DMS153 treated with DMSO at 0.1 percent for 48 hours (cell line): ENCODE measurements around the gene TDRD12.
"Not testable (repeated sequence)": the region's sequence is repeated elsewhere in the genome, so short reads cannot be mapped to it uniquely, and the experiment has no call there.

Experiments used
- DNase-seq: peaks from one replicate; lab custom pipeline; 2025; ENCODE audit not compliant: unreplicated experiment; lab: John Stamatoyannopoulos, UW

Gene TDRD12

DNA sequence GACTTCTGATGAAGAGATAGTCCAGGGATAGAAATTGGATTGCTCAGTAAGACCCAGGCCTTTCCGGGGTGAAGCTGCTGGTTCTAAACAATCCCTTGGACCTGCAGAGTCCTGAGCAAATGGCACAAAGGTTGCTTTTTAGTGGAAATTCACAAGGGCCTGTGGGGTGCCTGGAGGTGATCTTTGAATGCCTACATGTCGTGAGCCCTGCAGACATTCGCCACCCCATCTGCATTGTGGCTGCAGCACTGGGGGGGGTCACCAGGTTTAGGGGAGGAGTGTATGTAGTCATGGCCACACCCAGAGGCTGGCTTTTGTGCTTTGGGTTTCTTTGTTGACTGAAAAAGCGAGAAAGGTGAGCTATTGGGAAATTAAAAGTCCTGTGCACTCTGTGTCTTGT is 108.6 kb downstream of the TDRD12 start:
- no peak for DNase-seq

DNA sequence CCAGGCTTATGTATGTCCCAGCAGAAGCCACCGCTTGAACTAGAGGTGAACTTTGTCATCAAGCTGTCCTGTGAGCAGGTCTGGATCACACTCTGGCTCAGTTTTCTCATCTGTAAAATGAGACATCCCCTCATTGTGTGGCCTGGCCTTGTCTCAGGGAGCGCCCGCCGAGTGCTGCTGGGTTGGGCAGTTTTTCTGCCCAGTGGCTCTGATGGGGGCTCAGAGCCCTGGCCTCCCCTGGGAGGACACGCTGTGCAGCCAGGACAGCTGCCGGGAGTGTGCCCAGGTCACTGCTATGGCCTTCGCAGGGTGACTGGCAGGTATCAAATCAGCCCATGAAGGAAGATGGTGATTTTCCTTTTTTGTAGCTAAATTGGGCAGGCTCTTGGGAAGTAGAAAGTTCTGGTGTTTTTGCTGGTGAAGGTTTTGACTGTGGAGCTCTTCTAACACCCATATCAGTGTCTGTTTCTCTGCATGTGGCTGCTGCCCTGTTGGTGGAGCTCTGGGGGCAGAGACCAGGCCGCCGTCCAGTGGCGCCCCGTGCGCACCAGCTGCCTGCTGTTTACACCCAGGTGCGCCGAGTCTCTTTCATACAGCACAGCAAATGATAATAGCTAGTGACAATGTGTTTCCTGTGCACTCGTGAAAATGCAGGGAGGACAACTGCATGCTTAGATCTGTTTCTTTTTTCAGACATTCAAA is 109.2 kb downstream of the TDRD12 start:
- peak; percentile 28 for DNase-seq

DNA sequence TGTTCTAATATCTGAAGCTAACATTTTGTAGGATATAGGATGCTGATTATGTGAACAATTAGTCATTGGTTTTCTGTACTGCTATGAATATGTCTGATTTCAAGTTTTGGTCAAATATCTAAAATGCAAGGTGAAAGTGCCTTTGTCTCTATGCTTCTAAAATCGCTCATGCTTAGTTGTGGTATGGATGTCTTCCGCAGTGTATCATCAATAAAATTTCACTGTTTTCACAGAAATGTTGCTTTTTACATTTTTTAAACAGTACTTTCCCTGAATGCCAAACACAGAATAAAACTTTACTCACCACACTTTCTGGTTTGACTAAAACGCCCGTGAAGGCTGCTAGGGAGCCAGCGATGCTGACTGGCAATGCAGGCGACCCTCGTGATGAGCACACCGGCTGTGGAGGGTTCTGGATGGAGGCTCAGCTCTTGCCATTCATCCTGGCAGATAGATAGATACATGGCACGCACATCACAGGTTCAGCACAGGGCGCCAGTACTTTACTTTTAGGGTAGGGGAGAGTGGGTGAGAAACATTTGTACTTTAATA is 109.9 kb downstream of the TDRD12 start:
- DNase-seq, result no peak

DNA sequence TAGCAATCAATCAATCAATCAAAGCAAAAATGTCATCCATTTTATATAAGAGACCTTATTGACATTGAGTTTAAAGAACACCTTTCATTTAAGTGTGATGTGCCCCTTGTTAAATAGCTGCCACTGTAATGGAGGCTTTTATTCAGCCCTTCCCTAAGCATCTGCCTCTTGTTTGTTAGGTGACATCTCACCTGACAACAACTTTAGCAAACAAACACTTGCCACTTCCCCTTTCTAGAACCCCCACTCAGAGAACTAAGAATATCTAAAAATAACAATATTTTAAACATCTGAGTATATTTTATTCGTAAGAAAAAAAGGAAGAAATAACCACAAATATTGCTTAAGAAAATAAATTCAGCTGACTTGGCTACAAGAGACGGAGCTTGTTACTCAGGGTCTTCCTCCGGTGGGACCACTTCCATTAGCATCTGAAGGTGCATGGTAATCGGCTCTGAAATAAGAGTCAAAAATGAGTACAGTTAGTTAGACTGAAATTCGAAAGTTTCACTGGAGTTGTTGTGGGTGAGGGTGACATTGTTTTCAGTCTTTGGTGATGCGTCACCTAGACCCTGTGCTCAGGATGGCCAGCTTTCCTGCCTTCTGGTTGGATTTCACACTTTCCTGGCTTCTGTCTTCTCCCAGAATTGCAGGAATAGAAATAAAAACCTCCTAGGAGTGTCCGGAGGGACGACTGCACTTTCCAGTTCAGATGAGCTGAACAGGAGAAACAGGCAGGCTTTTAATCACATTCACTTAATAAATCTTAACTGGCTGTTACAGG is 110.9 kb downstream of the TDRD12 start:
- no peak for DNase-seq

DNA sequence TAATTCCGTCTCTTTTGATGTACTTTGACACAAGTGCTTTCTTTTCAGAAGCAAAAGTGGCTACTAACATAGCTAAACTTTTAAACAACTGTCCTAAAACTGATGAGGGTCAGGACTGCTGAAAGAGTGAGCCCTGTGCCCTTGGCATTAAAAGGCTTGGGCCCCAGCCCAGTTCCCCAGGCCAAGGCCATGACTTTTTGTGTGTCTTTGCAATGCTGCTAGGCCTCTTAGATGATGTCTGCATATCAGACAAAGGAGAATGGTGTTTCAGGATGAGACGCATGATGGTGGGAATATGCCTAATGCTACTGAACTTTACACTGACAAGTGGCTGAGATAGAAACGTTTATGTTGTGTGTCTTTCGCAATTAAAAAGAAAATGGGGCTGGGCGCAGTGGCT is 112.0 kb downstream of the TDRD12 start:
- DNase-seq, result no peak

DNA sequence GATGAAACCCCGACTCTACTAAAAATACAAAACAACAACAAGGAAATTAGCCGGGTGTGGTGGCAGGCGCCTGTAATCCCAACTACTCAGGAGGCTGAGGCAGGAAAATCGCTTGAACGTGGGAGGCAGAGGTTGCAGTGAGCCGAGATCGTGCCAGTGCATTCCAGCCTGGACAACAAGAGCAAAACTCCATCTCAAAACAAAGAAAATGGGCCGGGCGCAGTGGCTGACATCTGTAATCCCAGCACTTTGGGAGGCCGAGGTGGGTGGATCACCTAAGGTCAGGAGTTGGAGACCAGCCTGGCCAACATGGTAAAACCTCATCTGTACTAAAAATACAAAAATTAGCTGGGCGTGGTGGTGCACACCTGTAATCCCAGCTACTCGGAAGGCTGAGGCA is 112.5 kb downstream of the TDRD12 start:
- not testable (repeated sequence) for DNase-seq

DNA sequence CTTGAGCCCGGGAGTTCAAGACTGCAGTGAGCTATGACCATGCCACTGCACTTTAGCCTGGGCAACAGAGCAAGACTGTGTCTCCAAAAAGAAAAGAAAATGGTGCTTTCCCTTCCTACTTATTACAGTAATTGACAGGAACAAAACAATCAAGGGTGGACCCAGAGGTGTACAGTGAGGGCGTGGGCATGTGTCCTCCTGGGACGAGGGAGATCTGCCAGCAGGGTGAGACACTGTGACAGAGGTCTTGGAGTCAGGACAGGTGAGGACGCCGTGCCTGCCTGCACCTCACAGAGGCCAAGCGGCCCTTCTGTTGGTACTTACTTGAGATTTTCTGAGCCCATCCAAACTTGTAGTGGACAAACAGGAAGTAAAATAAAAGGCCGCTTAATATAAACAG is 113.3 kb downstream of the TDRD12 start:
- DNase-seq, result not testable (repeated sequence)

DNA sequence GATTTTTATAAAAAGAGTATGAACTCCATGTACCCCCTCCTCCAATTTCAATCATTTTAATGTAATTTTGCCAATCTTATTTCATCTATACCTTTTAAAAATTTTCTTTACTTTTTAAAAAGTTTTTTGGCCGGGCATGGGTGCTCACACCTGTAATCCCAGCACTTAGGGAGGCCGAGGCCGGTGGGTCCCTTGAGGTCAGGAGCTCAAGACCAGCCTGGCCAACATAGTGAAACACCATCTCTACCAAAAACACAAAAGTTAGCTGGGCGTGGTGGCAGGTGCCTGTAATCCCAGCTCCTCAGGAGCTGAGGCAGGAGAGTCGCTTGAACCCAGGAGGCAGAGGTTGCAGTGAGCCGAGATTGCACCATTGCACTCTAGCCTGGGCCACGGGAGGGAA is 113.8 kb downstream of the TDRD12 start:
- not testable (repeated sequence) for DNase-seq

DNA sequence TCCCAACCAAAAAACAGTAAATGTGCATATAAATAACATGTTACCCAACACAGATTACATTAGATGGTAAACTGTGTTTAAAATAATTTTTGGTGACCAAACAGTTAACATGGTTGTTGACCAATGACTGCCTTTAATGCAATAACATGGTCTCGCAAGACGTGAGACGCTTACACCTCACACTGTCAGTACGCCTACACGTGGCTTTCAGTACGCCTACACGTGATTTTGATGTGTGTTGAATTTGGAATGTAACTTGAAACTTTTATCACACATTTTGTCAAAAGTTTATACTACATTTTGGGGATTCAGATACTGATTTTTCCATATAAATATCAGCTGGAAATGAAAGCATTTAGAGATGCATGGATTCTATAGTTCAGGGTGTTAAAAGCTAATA is 118.0 kb downstream of the TDRD12 start:
- no peak for DNase-seq

DNA sequence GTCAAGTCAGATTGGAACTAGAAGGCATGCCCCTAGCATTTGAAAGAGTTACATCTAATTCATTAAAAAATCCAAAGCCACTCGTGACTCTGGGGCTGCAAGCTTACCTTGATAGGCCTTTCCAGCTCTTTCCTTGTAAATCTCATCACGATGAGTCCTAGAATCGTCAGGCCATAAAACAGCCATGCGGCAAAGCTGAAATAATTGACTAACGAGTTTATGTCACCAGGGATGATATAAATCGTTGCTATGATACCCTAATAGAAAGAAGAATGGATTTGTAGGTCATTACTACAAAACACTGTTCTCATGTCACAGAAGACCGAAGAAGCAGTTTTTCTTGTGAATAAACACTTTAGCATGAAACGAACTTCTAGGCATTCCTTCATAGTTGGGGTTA is 122.5 kb downstream of the TDRD12 start:
- DNase-seq, result no peak

DNA sequence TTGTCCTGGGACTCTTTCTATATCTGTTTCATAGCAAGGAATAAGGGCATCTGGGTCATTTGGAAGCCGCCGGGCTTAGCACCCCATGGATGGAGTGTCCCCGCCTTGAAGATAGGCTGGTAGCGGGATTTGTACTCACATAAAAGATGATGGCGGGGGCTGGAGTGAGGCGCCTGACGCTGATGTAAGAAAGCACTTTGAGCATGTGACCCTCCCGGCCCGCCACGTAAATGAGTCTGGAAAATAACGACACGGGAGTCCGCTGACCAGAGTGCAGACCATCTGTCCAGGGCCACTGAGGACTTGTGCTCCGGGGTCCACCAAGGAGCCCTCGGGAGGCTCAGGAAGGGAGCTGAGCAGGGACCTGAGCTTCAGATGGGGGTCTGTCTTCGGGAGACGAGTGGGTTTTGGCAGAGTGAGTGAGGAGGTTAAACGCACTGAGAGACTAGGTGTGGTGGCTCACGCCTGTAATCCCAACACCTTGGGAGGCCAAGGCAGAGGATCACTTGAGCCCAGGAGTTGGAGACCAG is 124.2 kb downstream of the TDRD12 start:
- DNase-seq, result no peak

DNA sequence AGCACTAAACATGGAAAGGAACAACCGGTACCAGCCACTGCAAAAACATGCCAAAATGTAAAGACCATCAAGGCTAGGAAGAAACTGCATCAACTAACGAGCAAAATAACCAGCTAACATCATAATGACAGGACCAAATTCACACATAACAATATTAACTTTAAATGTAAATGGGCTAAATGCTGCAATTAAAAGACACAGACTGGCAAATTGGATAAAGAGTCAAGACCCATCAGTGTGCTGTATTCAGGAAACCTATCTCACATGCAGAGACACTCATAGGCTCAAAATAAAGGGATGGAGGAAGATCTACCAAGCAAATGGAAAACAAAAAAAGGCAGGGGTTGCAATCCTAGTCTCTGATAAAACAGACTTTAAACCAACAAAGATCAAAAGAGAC is 128.5 kb downstream of the TDRD12 start:
- not testable (repeated sequence) for DNase-seq

DNA sequence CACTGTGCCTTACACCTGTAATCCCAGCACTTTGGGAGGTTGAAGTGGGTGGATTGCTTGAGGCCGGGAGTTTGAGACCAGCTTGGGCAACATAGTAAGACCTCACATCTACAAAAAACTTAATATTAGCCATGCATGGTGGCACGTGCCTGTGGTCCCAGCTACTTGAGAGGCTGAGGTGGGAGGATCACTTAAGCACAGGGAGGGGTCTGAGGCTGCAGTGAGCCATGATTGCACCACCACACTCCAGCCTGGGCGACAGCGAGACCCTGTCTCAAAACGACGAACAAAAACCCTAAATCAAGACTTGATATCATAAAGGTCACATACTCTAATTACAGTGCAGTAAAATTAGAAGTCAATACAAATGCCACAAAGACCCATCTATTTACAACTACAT is 132.6 kb downstream of the TDRD12 start:
- DNase-seq, result no peak

DNA sequence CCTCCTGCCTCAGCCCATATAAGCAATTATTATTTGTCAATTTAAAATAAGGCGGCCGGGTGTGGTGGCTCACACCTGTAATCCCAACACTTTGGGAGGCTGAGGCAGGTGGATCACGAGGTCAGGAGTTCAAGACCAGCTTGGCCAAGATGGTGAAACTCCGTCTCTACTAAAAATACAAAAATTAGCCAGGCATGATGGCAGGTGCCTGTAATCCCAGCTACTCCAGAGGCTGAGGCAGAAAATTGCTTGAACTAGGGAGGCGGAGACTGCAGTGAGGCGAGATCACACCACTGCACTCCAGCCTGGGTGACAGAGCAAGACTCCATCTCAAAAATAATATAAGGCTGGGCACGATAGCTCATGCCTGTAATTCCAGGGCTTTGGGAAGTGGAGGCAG is 137.3 kb downstream of the TDRD12 start:
- not testable (repeated sequence) for DNase-seq

DNA sequence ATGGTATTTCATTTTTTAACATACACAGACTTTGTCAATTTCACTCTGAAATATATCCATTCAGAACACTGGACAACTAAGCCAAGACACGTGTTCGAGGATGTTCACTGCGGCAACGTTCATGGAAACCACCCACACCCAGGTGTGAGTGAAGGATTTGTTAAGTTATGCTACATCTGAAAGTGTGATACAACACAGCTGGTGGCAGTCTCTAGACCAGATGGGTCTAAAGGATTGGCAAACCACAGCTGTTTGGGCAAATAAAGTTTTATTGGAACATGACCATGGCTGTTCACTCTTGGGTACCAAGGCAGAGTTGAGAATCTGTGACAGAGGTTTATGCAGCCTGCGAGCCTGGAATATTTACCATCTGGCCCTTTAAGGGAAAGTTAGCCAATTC is 138.0 kb downstream of the TDRD12 start:
- DNase-seq, result no peak

DNA sequence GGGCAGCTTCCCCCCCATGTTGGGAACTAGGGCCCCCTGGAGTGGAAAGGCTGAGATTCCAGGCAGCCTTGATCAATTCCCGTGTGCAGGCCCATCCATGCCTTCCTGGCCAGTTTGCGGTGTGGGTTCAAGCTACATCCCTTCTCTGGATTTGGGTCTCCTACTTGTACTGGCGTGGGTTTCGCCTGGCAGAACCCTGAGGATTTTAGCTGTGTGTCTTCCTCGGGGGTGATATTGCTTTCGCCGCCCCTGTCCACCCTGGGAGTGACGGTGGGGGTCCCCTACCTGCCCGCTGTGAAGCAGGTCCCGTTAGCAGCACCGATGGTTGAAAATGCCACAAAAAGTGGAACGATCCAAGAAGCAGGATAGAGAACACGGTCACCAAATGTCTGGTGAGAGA is 138.6 kb downstream of the TDRD12 start:
- no peak for DNase-seq

DNA sequence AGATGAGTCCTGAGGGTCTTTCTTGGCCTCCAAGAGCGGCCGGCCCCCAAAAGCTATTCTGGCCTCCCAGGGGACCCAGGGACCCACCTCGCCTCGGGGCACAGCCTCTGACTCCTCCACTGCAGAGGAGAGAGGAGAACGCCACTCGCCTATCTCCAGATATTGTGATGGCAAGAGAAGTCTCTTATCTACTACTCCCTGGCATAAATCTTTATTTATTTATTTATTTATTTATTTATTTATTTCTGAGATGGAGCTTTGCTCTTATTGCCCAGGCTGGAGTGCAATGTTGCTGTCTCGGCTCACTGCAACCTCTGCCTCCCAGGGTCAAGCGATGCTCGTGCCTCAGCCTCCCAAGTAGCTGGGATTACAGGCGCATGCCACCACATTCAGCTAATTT is 139.0 kb downstream of the TDRD12 start:
- no peak for DNase-seq

DNA sequence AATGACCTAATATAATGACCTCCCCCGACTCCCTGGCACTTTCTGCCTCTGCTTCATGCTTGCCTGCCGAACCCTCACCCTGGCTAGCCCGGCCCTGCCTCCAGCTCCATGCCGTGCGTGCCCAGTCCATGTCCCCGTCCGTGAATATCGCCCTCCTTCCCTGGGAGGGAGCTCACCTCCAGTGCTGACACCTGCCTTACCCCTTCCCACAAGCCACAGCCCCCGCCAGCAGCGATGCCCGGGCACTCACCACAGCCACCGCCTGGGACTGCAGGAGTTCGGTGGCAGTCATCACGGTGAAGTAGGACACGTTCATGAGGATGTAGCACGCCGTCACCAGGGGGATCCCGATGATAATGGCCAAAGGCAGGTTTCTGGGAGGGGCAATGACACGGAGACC is 140.0 kb downstream of the TDRD12 start:
- DNase-seq, result no peak

DNA sequence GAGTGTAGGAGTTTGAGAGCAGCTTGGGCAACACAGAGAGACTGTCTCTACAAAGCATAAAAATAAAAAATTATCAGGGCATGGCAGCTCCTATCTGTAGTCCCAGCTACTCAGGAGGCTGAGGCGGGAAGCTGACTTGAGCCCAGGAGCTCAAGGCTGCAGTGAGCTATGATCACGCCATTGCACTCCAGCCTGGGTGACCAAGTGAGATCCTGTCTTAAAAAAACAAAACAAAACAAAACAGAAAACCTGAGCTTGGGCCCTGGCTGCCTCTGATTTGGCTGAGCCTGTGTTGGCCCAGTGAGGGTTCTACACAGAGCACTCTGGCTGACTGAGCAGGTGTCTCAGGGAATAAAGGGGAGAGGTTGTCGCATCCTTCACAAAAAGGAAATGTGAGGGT is 142.0 kb downstream of the TDRD12 start:
- no peak for DNase-seq

DNA sequence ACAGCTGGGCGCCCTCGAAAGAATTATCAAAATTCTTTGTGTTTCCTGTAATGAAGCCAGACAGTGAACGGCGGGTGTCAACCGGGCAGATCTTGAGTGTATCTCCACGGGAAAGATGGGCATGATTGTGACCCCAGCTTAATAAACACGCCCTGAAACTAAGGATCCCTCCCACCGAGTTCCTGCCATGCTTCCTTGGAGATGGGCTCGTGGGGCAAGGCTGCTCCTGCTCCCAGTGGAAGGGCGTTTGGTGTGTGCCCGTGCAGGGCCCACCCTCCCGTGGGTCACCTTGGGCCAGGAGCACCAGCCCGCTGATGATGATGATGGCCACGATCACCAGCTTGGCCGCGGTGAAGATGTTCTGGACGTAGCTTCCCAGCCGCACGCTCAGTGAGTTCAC is 142.6 kb downstream of the TDRD12 start:
- DNase-seq, result no peak

DNA sequence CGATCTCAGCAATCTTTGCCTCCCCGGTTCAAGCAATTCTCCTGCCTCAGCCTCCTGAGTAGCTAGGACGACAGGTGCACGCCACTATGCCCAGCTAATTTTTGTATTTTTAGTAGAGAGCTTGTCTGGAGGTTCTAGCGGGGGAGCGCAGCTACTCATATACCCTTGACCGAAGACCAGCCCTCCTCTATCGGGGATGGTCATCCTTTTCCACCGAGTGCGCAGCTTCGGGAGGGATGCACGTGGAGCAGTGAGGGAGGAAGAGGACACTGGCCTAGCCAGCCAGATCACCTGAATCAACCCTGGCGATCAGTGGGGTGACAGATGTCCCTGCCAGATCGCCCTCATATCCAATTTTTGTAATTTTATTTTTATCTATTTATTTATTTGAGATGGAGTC is 143.2 kb downstream of the TDRD12 start:
- no peak for DNase-seq

DNA sequence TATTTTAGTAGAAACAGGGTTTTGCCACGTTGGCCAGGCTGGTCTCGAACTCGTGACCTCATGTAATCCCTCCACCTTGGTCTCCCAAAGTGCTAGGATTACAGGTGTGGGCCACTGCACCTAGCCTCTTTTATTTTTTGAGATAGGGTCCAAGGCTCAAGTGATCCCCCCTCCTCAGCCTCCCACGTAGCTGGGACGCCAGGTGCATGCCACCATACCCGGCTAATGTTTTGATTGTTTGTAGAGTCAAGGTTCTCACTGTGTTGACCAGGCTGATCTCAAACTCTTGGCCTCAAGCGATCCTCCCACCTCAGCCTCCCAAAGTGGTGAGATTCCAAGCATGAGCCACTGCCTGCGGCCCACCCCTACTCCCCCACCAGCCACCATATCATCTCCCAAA is 143.7 kb downstream of the TDRD12 start:
- DNase-seq, result no peak
